AG09319 (cell line): Measurements from ENCODE around the gene ACOX3.
"Not testable (repeated sequence)": the region's sequence is repeated elsewhere in the genome, so short reads cannot be mapped to it uniquely, and the experiment has no call there.

Source experiments
- DNase-seq: peaks from one replicate; pipeline ENCODE4 v3.0.0-alpha.2; 2010; ENCODE audit warnings: low read depth; ENCODE audit errors: extremely low read depth
- TF ChIP-seq, protein P1 (sequence below): IDR thresholded peaks from 2 replicates; pipeline ENCODE4 v1.5.1; 2011; ENCODE audit warnings: low read depth, mild to moderate bottlenecking, inconsistent platforms, low read length, moderate library complexity

Gene ACOX3

GRCh38 chr4:8428288-8429097 lies 12.0 kb downstream of the ACOX3 start:
- TF ChIP-seq, protein P1, sequence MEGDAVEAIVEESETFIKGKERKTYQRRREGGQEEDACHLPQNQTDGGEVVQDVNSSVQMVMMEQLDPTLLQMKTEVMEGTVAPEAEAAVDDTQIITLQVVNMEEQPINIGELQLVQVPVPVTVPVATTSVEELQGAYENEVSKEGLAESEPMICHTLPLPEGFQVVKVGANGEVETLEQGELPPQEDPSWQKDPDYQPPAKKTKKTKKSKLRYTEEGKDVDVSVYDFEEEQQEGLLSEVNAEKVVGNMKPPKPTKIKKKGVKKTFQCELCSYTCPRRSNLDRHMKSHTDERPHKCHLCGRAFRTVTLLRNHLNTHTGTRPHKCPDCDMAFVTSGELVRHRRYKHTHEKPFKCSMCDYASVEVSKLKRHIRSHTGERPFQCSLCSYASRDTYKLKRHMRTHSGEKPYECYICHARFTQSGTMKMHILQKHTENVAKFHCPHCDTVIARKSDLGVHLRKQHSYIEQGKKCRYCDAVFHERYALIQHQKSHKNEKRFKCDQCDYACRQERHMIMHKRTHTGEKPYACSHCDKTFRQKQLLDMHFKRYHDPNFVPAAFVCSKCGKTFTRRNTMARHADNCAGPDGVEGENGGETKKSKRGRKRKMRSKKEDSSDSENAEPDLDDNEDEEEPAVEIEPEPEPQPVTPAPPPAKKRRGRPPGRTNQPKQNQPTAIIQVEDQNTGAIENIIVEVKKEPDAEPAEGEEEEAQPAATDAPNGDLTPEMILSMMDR: peak; percentile 49
- peak; percentile 54 for DNase-seq

- TF ChIP-seq, protein P1: no peak
- no peak for DNase-seq
Measured at GRCh38 chr4:8427761-8428287, 12.7 kb downstream of the ACOX3 start.

GRCh38 chr4:8427262-8427661 lies 13.3 kb downstream of the ACOX3 start:
- TF ChIP-seq, protein P1: no peak
- no peak for DNase-seq

GRCh38 chr4:8422786-8423185 lies 17.7 kb downstream of the ACOX3 start:
- no peak for DNase-seq
- TF ChIP-seq, protein P1: no peak

DNA sequence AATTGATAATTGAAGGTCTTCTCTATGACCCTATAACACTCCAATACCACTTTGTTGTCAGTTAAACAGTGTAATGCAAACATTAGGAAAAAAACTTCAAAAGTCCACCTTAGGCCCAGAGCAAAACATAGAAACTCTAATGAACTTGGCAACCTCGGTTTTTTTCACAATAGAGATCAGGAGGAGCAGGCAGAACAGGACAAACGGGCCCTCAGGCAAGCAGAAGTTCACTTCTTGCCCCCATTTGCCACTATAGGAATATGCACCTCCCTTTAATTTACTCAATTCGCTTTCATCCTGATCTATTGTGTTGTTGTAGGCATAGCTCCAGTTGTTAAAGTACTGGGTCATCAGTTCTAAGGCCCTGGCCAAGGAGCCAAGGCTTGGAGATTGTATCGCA lies 18.2 kb downstream of the ACOX3 start:
- TF ChIP-seq, protein P1: no peak
- no peak for DNase-seq

DNA sequence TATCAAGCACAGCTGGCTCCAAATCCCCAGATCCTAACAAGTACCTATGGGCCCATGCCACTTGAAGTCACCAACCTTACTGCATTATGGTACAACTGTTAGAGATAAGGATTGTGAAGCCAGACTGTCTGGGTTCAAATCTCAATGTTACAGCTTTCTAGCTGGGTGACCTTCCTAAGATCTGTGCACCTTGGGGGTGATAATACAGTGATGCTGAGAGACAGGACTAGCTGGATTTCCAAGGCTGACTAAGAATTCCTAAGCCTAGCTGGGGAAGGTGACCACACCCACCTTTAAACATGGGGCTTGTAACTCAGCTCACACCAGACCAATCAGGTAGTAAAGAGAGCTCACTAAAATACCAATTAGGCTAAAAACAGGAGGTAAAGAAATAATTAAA lies 20.4 kb downstream of the ACOX3 start:
- not testable (repeated sequence) for DNase-seq

DNA sequence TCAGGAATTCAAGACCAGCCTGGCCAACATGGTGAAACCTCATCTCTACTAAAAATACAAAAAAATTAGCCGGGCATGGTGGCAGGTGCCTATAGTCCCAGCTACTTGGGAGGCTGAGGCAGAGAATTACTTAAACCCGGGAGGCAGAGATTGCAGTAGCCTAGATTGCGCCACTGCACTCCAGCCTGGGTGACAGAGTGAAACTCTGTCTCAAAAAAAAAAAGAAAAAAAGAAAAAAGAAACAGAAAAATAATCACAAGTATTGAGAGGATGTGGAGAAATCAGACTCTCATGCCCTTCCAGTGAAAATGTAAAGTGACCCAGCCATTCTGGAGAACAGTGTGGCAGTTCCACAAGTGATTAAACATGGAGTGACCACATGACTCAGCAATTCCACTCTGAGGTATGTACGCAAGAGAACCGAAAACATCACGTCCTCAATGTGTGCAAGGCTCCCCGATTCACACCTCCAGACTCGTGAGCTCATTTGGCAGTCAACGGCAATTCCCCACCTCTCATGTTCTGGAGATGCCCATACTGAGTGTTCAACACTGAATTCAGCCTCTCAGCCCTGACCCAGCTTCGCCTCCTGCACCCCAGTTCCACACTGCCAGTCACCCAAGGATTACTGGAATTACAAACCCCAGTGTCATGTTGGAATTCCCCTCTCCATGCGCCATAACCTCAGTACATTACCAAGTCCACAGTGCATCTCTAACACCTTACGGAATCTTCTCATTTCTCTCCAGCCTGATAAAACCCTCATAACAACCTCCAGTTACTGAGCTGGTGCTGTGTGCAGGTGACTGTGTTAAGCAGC lies 21.1 kb downstream of the ACOX3 start:
- TF ChIP-seq, protein P1: no peak
- DNase-seq: no peak
